Liver (tissue), 9 donors: ENCODE data around the gene ATXN1. TPM values are rescaled to one million over a fixed set of nuclear protein-coding genes. Genes with fewer than 3 reads are reported as not detected.

ENCODE experiments used
- DNase-seq: peaks from one replicate; pipeline ENCODE4 v3.0.0-alpha.2; 2017; ENCODE audit warnings: low spot score
- H3K27ac ChIP-seq, 2 donors: one replicate each; pipeline ENCODE4 v1.7.0; 2013; ENCODE audit warnings: inconsistent platforms in 2 of 2, low read length in 2 of 2, control low read depth in 1 of 2, low read depth in 1 of 2, mild to moderate bottlenecking in 1 of 2
- H3K27me3 ChIP-seq, 4 donors: one replicate each; pipeline versions ENCODE4 v1.6.1 to v1.7.0; 2013; ENCODE audit warnings: low read length in 3 of 4, inconsistent platforms in 1 of 4, mild to moderate bottlenecking in 1 of 4, moderate library complexity in 1 of 4; ENCODE audit not compliant: control insufficient read depth in 4 of 4, insufficient read depth in 4 of 4
- H3K36me3 ChIP-seq, 4 donors: one replicate each; pipeline versions ENCODE4 v1.6.1 to v1.7.0; 2013; ENCODE audit warnings: low read length in 3 of 4, mild to moderate bottlenecking in 3 of 4, low read depth in 1 of 4, moderate library complexity in 1 of 4; ENCODE audit not compliant: control insufficient read depth in 4 of 4, insufficient read depth in 3 of 4
- H3K4me1 ChIP-seq, 4 donors: one replicate each; pipeline versions ENCODE4 v1.6.1 to v1.7.0; 2013; ENCODE audit warnings: low read length in 3 of 4, mild to moderate bottlenecking in 3 of 4, moderate library complexity in 1 of 4; ENCODE audit not compliant: control insufficient read depth in 4 of 4, insufficient read depth in 4 of 4
- H3K4me3 ChIP-seq, 3 donors: one replicate each; pipeline versions ENCODE4 v1.6.1 to v1.7.0; 2013; ENCODE audit warnings: low read length in 3 of 3, control low read depth in 1 of 3, low read depth in 1 of 3, mild to moderate bottlenecking in 1 of 3
- H3K9ac ChIP-seq, 2 donors: one replicate each; pipeline ENCODE4 v1.7.0; 2013; ENCODE audit warnings: low read length in 2 of 2, mild to moderate bottlenecking in 2 of 2, moderate library complexity in 2 of 2, control low read depth in 1 of 2, low read depth in 1 of 2
- H3K9me3 ChIP-seq, 4 donors: one replicate each; pipeline versions ENCODE4 v1.6.1 to v1.7.0; 2013; ENCODE audit warnings: low read length in 3 of 4; ENCODE audit not compliant: control insufficient read depth in 4 of 4
- ATF3 ChIP-seq: IDR thresholded peaks from 2 replicates; pipeline ENCODE4 v1.6.1; 2016; ENCODE audit warnings: antibody characterized with exemption
- EGR1 ChIP-seq, 2 donors: IDR thresholded peaks; 2 replicates each; pipeline ENCODE4 v1.6.1; 2016 to 2018; ENCODE audit warnings: antibody characterized with exemption in 2 of 2, low read depth in 2 of 2
- FOXA1 ChIP-seq: IDR thresholded peaks from 2 replicates; pipeline ENCODE4 v1.6.1; 2016; ENCODE audit warnings: antibody characterized with exemption
- FOXA2 ChIP-seq: IDR thresholded peaks from 2 replicates; pipeline ENCODE4 v1.6.1; 2016; ENCODE audit warnings: antibody characterized with exemption
- GABPA ChIP-seq, 2 donors: IDR thresholded peaks in 1 of 2; conservative IDR thresholded peaks in 1 of 2; 2 replicates each; pipeline ENCODE4 v1.6.1; 2016; ENCODE audit warnings: antibody characterized with exemption in 2 of 2, mild to moderate bottlenecking in 1 of 2, moderate library complexity in 1 of 2
- HNF4A ChIP-seq, 2 donors: conservative IDR thresholded peaks; 2 replicates each; pipeline ENCODE4 v1.6.1; 2016; ENCODE audit warnings: antibody characterized with exemption in 2 of 2, mild to moderate bottlenecking in 2 of 2
- HNF4G ChIP-seq: IDR thresholded peaks from 2 replicates; pipeline ENCODE4 v1.6.1; 2016; ENCODE audit warnings: antibody characterized with exemption
- JUND ChIP-seq, 2 donors: IDR thresholded peaks; 2 replicates each; pipeline ENCODE4 v1.6.1; 2016; ENCODE audit warnings: antibody characterized with exemption in 2 of 2
- MAX ChIP-seq: IDR thresholded peaks from 2 replicates; pipeline ENCODE4 v1.6.1; 2016; ENCODE audit warnings: antibody characterized with exemption
- NR2F2 ChIP-seq: IDR thresholded peaks from 2 replicates; pipeline ENCODE4 v1.6.1; 2016; ENCODE audit warnings: antibody characterized with exemption
- RAD21 ChIP-seq, 2 donors: IDR thresholded peaks; 2 replicates each; pipeline ENCODE4 v1.6.1; 2016; ENCODE audit warnings: antibody characterized with exemption in 2 of 2, mild to moderate bottlenecking in 2 of 2
- RXRA ChIP-seq, 2 donors: IDR thresholded peaks; 2 replicates each; pipeline ENCODE4 v1.6.1; 2017 to 2018; ENCODE audit warnings: antibody characterized with exemption in 2 of 2, mild to moderate bottlenecking in 1 of 2
- TAF1 ChIP-seq: conservative IDR thresholded peaks from 2 replicates; pipeline ENCODE4 v1.6.1; 2016; ENCODE audit warnings: antibody characterized with exemption, mild to moderate bottlenecking
- YY1 ChIP-seq: IDR thresholded peaks from 2 replicates; pipeline ENCODE4 v1.6.1; 2016; ENCODE audit warnings: antibody characterized with exemption, mild to moderate bottlenecking
- ZBTB33 ChIP-seq: IDR thresholded peaks from 2 replicates; pipeline ENCODE4 v1.6.1; 2016; ENCODE audit warnings: antibody characterized with exemption
- WGBS: extraction: QIAGEN DNeasy Blood & Tissue Kit; methylation state at CpG from one replicate; pipeline ENCODE4 v1.1.7; 2013; 5-methylcytosine and 5-hydroxymethylcytosine counted together
- polyA plus RNA-seq, 2 donors: library from polyadenylated mRNA; stranded (reverse) in 1 of 2; unstranded in 1 of 2; fragments of 200-250 nt in 1 of 2; fragments of >200 nt in 1 of 2; fragmentation: Nextera tagmentation in 1 of 2; extraction: Ambion mirVana in 1 of 2; gene quantifications; one replicate each; pipeline versions ENCODE4 v1.2.1 to v1.2.3, GENCODE V29; 2013 to 2015
- total RNA-seq, 2 donors: library from RNA; depleted of rRNA; stranded (reverse); fragments of >200 nt; gene quantifications; one replicate each; pipeline ENCODE4 v1.2.3, GENCODE V29; 2014
- TF ChIP-seq, protein P1 (sequence below): fragments of 150-350 bp; IDR thresholded peaks from 2 replicates; pipeline ENCODE4 v1.5.1; 2017; ENCODE audit warnings: improper control_type of control experiment, low read depth, low read length; ENCODE audit not compliant: missing input control
- TF ChIP-seq, protein P2 (sequence below): IDR thresholded peaks from 2 replicates; pipeline ENCODE4 v1.6.1; 2016; ENCODE audit warnings: antibody characterized with exemption, mild to moderate bottlenecking
- donor health status: healthy.
- donor health status: healthy.
- donor health status: healthy.
- donor health status: healthy.
- donor health status: healthy.

Gene ATXN1
- total and polyA plus RNA-seq, 4 donors: 4.3 to 29.7 (median 8.2) TPM

DNA sequence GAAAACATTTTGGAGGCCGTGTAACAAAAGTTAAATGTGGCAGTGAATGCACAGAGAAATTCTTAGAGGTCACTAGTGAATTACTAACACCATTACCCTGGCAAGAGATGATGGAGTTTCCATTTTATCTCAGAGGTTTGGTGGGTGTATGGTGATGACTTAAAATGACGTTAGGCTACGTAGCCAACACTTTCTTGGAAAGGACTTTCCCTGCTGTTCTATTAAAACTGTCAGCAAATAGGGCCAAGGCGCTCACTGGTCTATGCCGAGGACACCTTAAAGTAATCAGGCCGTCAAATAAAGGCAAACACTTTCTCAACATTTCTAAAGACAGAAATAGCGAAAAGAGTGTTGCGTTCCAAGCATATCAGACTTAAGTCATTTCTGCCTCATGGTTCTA is 362.1 kb downstream of the ATXN1 start (continued):
- no peak for TF ChIP-seq RAD21 (IDR thresholded peaks at IDR 0.05)
- no peak for TF ChIP-seq YY1

DNA sequence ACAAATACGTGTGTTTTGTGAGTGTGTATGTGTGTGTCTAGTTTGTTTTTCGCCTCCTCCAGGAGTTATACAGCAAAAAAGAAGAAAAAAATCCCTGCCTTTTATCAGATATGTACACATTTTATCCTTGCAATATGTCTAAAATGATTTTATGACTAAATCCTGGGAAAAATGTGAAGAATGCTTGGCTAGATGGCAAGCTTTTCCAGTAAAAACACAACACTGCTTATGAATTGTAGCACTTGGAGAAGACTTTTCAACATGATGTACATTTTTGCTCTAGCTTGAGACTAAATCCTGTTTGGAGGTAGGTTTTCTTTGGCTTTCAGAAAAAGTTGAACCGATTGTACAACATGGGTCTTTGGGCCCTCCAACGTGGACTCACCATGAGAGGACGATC is 362.7 kb downstream of the ATXN1 start:
- WGBS: 97% methylated on average over 5 of the region's 5 CpGs
- no peak overlapping the region for H3K4me3 ChIP-seq
- DNase-seq: no peak
- no peaks in the 10 kb centered on the region for H3K27me3 ChIP-seq
- H3K4me1 ChIP-seq: no peaks in the 10 kb centered on the region
- H3K27ac ChIP-seq: no peak overlapping the region
- H3K36me3 ChIP-seq: peaks cover 0 to 2% (median 0%) of the 10 kb centered on the region in 4 donors
- TF ChIP-seq TAF1 (no peak), RXRA (IDR thresholded peaks at IDR 0.05) (no peak), RAD21 (IDR thresholded peaks at IDR 0.05) (no peak), JUND (IDR thresholded peaks at IDR 0.05) (no peak), ZBTB33 (no peak), EGR1 (IDR thresholded peaks at IDR 0.05; ENCODE audit: low read depth in 2 of 2) (no peak), HNF4A (conservative IDR thresholded peaks at IDR 0.05) (no peak), YY1 (no peak), MAX (no peak), GABPA (IDR thresholded peaks at IDR 0.05 in 1 of 2, conservative IDR thresholded peaks at IDR 0.05 in 1 of 2) (no peak), ATF3 (no peak), FOXA2 (no peak), NR2F2 (no peak), FOXA1 (no peak), HNF4G (no peak)
- TF ChIP-seq, protein P1, sequence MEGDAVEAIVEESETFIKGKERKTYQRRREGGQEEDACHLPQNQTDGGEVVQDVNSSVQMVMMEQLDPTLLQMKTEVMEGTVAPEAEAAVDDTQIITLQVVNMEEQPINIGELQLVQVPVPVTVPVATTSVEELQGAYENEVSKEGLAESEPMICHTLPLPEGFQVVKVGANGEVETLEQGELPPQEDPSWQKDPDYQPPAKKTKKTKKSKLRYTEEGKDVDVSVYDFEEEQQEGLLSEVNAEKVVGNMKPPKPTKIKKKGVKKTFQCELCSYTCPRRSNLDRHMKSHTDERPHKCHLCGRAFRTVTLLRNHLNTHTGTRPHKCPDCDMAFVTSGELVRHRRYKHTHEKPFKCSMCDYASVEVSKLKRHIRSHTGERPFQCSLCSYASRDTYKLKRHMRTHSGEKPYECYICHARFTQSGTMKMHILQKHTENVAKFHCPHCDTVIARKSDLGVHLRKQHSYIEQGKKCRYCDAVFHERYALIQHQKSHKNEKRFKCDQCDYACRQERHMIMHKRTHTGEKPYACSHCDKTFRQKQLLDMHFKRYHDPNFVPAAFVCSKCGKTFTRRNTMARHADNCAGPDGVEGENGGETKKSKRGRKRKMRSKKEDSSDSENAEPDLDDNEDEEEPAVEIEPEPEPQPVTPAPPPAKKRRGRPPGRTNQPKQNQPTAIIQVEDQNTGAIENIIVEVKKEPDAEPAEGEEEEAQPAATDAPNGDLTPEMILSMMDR: no peak
- TF ChIP-seq, protein P2, sequence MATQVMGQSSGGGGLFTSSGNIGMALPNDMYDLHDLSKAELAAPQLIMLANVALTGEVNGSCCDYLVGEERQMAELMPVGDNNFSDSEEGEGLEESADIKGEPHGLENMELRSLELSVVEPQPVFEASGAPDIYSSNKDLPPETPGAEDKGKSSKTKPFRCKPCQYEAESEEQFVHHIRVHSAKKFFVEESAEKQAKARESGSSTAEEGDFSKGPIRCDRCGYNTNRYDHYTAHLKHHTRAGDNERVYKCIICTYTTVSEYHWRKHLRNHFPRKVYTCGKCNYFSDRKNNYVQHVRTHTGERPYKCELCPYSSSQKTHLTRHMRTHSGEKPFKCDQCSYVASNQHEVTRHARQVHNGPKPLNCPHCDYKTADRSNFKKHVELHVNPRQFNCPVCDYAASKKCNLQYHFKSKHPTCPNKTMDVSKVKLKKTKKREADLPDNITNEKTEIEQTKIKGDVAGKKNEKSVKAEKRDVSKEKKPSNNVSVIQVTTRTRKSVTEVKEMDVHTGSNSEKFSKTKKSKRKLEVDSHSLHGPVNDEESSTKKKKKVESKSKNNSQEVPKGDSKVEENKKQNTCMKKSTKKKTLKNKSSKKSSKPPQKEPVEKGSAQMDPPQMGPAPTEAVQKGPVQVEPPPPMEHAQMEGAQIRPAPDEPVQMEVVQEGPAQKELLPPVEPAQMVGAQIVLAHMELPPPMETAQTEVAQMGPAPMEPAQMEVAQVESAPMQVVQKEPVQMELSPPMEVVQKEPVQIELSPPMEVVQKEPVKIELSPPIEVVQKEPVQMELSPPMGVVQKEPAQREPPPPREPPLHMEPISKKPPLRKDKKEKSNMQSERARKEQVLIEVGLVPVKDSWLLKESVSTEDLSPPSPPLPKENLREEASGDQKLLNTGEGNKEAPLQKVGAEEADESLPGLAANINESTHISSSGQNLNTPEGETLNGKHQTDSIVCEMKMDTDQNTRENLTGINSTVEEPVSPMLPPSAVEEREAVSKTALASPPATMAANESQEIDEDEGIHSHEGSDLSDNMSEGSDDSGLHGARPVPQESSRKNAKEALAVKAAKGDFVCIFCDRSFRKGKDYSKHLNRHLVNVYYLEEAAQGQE: no peak
- no peaks in the 10 kb centered on the region for H3K9me3 ChIP-seq
- no peak overlapping the region for H3K9ac ChIP-seq
